Measurements from ENCODE around the gene CHDH.

Gene CHDH

GRCh38 chr3:53768478-53769459 lies 77.5 kb downstream of the CHDH start:
- TF ChIP-seq CTCF (IDR thresholded peaks at IDR 0.05; ENCODE audit: insufficient read depth, low read length, missing control alignments) = no peak
- DNase-seq (ENCODE audit: low read depth, low spot score) = no peak
- ChIA-PET POLR2A (no interaction called here), CTCF (no interaction called here)
- H3K4me3 ChIP-seq (ENCODE audit: low read depth, low read length) = no peak overlapping the region

GRCh38 chr3:53766706-53767105 lies 79.5 kb downstream of the CHDH start:
- H3K4me3 ChIP-seq (ENCODE audit: low read depth, low read length) = no peak overlapping the region
- no peak for TF ChIP-seq CTCF (IDR thresholded peaks at IDR 0.05; ENCODE audit: insufficient read depth, low read length, missing control alignments)
- ChIA-PET CTCF (no interaction called here), POLR2A (no interaction called here)
- DNase-seq (ENCODE audit: low read depth, low spot score) = no peak

GRCh38 chr3:53765753-53766152 lies 80.5 kb downstream of the CHDH start:
- CTCF ChIA-PET = no interaction called here
- no peak for DNase-seq (ENCODE audit: low read depth, low spot score)
- TF ChIP-seq CTCF (IDR thresholded peaks at IDR 0.05; ENCODE audit: insufficient read depth, low read length, missing control alignments) = no peak
- POLR2A ChIA-PET = no interaction called here
- H3K4me3 ChIP-seq (ENCODE audit: low read depth, low read length) = no peak overlapping the region

- H3K4me3 ChIP-seq (ENCODE audit: low read depth, low read length) = no peak overlapping the region
- TF ChIP-seq CTCF (IDR thresholded peaks at IDR 0.05; ENCODE audit: insufficient read depth, low read length, missing control alignments) = no peak
- CTCF ChIA-PET = no interaction called here
- no peak for DNase-seq (ENCODE audit: low read depth, low spot score)
- POLR2A ChIA-PET = no interaction called here
Measured at GRCh38 chr3:53764026-53764775, 82.0 kb downstream of the CHDH start.

- ChIA-PET POLR2A (no interaction called here), CTCF (no interaction called here)
- no peak overlapping the region for H3K4me3 ChIP-seq (ENCODE audit: low read depth, low read length)
- TF ChIP-seq CTCF (IDR thresholded peaks at IDR 0.05; ENCODE audit: insufficient read depth, low read length, missing control alignments) = no peak
- no peak for DNase-seq (ENCODE audit: low read depth, low spot score)
Measured at GRCh38 chr3:53763353-53763752, 82.9 kb downstream of the CHDH start.

Data from AG04449 (cell line).